Brain microvascular endothelial cell (primary cell): ENCODE results near the gene SPRED2.
A peak's percentile ranks its signal among the peaks of the same experiment; 100 is the strongest.

Source experiments
- DNase-seq: peaks from one replicate; pipeline ENCODE4 v3.0.0-alpha.2; 2020
- H3K27ac ChIP-seq: fragments of 250-450 bp; sonication (Bioruptor Pico); 2 replicates; pipeline ENCODE4 v1.5.1; 2020; ENCODE audit warnings: mild to moderate bottlenecking, moderate library complexity
- H3K27me3 ChIP-seq: fragments of 250-450 bp; sonication (Bioruptor Pico); replicated peaks from 2 replicates; pipeline ENCODE4 v1.5.1; 2020; ENCODE audit warnings: mild to moderate bottlenecking
- H3K36me3 ChIP-seq: fragments of 250-450 bp; sonication (Bioruptor Pico); replicated peaks from 2 replicates; pipeline ENCODE4 v1.5.1; 2020; ENCODE audit warnings: mild to moderate bottlenecking
- H3K4me3 ChIP-seq: 2 replicates; pipeline ENCODE4 v1.5.1; 2011; ENCODE audit warnings: low read depth, mild to moderate bottlenecking, control low read depth, low read length, moderate library complexity
- CTCF ChIP-seq: IDR thresholded peaks from 2 replicates; pipeline ENCODE4 v1.5.1; 2011; ENCODE audit warnings: low read depth, mild to moderate bottlenecking, moderate library complexity, low read length, control low read depth, inconsistent platforms; ENCODE audit errors: missing control alignments
- in situ Hi-C: cut with HindIII; loops from 2 replicates; pipeline ENCODE4 v1.10.0; 2017; ENCODE audit warnings: low sequenced_read_pairs, low pct_ligation_motif_present

The SPRED2 gene

GRCh38 chr2:65267008-65267407 is 165.4 kb downstream of the SPRED2 start:
- no peak for TF ChIP-seq CTCF
- no peak overlapping the region for H3K27ac ChIP-seq
- H3K36me3 ChIP-seq: peaks cover 36% of the 10 kb centered on the region
- no peak overlapping the region for H3K4me3 ChIP-seq
- in situ Hi-C loops: loop anchor here (25.0 kb wide), 1 partner anchor 270 kb away; no protein-coding TSS in a partner anchor
- H3K27me3 ChIP-seq: no peaks in the 10 kb centered on the region
- DNase-seq: no peak

- H3K4me3 ChIP-seq: no peak overlapping the region
- DNase-seq: no peak
- no peaks in the 10 kb centered on the region for H3K27me3 ChIP-seq
- no peak for TF ChIP-seq CTCF
- H3K27ac ChIP-seq: no peak overlapping the region
- in situ Hi-C loops: loop anchor here (25.0 kb wide), 1 partner anchor 272 kb away; no protein-coding TSS in a partner anchor
- peaks cover 28% of the 10 kb centered on the region for H3K36me3 ChIP-seq
These were observed 166.7 kb downstream of the SPRED2 start for GRCh38 chr2:65265671-65266045.

- H3K4me3 ChIP-seq: no peak overlapping the region
- peak; percentile 69 for DNase-seq
- H3K27ac ChIP-seq: no peak overlapping the region
- no peaks in the 10 kb centered on the region for H3K27me3 ChIP-seq
- peaks cover 28% of the 10 kb centered on the region for H3K36me3 ChIP-seq
- TF ChIP-seq CTCF: peak; percentile 65
- in situ Hi-C loops: loop anchor here (25.0 kb wide), 1 partner anchor 272 kb away; no protein-coding TSS in a partner anchor
These were observed 167.4 kb downstream of the SPRED2 start for GRCh38 chr2:65264821-65265670.

GRCh38 chr2:65263986-65264385 is 168.4 kb downstream of the SPRED2 start:
- peaks cover 35% of the 10 kb centered on the region for H3K36me3 ChIP-seq
- H3K27ac ChIP-seq: no peak overlapping the region
- no peaks in the 10 kb centered on the region for H3K27me3 ChIP-seq
- no peak for DNase-seq
- in situ Hi-C loops: loop anchor here (25.0 kb wide), 1 partner anchor 273 kb away; no protein-coding TSS in a partner anchor
- no peak for TF ChIP-seq CTCF
- no peak overlapping the region for H3K4me3 ChIP-seq

- H3K36me3 ChIP-seq: peaks cover 35% of the 10 kb centered on the region
- TF ChIP-seq CTCF: no peak
- H3K27ac ChIP-seq: no peak overlapping the region
- in situ Hi-C loops: loop anchor here (25.0 kb wide), 1 partner anchor 274 kb away; no protein-coding TSS in a partner anchor
- no peaks in the 10 kb centered on the region for H3K27me3 ChIP-seq
- no peak overlapping the region for H3K4me3 ChIP-seq
- DNase-seq: no peak
These were observed 169.1 kb downstream of the SPRED2 start for GRCh38 chr2:65263262-65263661.
